ENCODE results near the gene HNRNPU.

DNA sequence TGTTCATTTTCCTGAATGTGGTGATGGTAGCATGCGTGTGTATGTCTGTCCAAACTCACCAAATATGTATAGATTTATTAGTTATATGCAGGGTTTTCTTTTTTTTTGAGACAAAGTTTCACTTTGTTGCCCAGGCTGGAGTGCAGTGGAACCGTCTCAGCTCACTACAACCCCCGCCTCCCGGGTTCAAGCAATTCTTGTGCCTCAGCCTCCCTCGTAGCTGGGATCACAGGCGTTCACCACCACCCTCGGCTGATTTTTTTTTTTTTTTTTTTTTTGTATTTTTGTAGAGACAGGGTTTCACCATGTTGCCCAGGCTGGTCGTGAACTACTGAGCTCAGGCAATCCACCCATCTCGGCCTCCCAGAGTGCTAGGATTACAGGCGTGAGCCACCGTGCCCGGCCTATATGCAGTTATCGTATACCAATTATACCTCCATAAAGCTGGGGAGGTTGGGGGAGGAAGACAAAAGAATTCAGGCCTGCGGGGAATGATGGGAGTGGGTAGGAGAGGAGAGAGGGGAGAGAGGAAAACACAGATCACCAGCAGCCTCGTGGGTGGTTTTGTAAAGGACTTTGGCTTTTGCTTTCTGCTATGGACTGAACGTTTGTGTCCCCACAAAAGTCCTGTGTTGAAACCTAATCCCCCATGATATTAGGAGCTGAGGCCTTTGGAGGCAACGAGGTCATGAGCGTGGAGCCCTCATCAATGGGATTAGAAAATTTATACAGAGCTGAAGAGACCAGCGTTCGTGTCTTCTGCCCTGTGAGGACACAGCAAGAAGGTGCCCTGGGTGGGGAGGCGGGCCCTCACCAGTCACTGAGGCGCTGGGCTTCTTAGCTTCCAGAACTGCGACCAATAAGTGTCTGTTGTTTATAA is 4.4 kb upstream of the HNRNPU start:
- TF ChIP-seq CTCF (IDR thresholded peaks at IDR 0.05 in 8 of 11, conservative IDR thresholded peaks at IDR 0.05 in 3 of 11) (no peak), POLR2A (IDR thresholded peaks at IDR 0.05) (no peak), POLR2AphosphoS5 (IDR thresholded peaks at IDR 0.05) (no peak)

Measured in spleen (tissue), 7 donors.